Hematopoietic multipotent progenitor cell treated with erythropoietin and hydrocortisone succinate and interleukin-3 and kit ligand, for 4 days (in vitro differentiated cells): ENCODE data around the gene NALCN.

Experiments
- DNase-seq: peaks from one replicate; pipeline ENCODE4 v3.0.0-alpha.2; 2015

NALCN gene

GRCh38 chr13:101412076-101412475 lies 4.2 kb downstream of the NALCN start:
- no peak for DNase-seq

- no peak for DNase-seq
Measured at GRCh38 chr13:101408992-101409656, 7.2 kb downstream of the NALCN start.

- no peak for DNase-seq
Measured at GRCh38 chr13:101408154-101408553, 8.2 kb downstream of the NALCN start.

GRCh38 chr13:101406791-101407190 lies 9.5 kb downstream of the NALCN start:
- DNase-seq = no peak

- no peak for DNase-seq
Measured at GRCh38 chr13:101401196-101401595, 15.1 kb downstream of the NALCN start.

GRCh38 chr13:101399365-101399764 lies 16.9 kb downstream of the NALCN start:
- DNase-seq = no peak

GRCh38 chr13:101398920-101399319 lies 17.4 kb downstream of the NALCN start:
- no peak for DNase-seq

- DNase-seq = no peak
Measured at GRCh38 chr13:101398191-101398590, 18.1 kb downstream of the NALCN start.

- DNase-seq = no peak
Measured at GRCh38 chr13:101397742-101398141, 18.6 kb downstream of the NALCN start.

GRCh38 chr13:101394605-101395004 lies 21.7 kb downstream of the NALCN start:
- no peak for DNase-seq

GRCh38 chr13:101393140-101393539 lies 23.2 kb downstream of the NALCN start:
- no peak for DNase-seq

GRCh38 chr13:101390461-101390860 lies 25.8 kb downstream of the NALCN start:
- DNase-seq = no peak

GRCh38 chr13:101384929-101385328 lies 31.4 kb downstream of the NALCN start:
- no peak for DNase-seq

- no peak for DNase-seq
Measured at GRCh38 chr13:101383595-101383994, 32.7 kb downstream of the NALCN start.

- DNase-seq = no peak
Measured at GRCh38 chr13:101382701-101383100, 33.6 kb downstream of the NALCN start.

- DNase-seq = no peak
Measured at GRCh38 chr13:101382086-101382485, 34.2 kb downstream of the NALCN start.

- no peak for DNase-seq
Measured at GRCh38 chr13:101360525-101360924, 55.8 kb downstream of the NALCN start.

GRCh38 chr13:101354895-101355294 lies 61.4 kb downstream of the NALCN start:
- no peak for DNase-seq

- DNase-seq = no peak
Measured at GRCh38 chr13:101346942-101347728, 69.2 kb downstream of the NALCN start.

- no peak for DNase-seq
Measured at GRCh38 chr13:101346161-101346560, 70.1 kb downstream of the NALCN start.

GRCh38 chr13:101343128-101343787 lies 73.0 kb downstream of the NALCN start:
- no peak for DNase-seq

GRCh38 chr13:101341464-101341863 lies 74.8 kb downstream of the NALCN start:
- no peak for DNase-seq

- DNase-seq = no peak
Measured at GRCh38 chr13:101339202-101339601, 77.1 kb downstream of the NALCN start.

GRCh38 chr13:101332583-101332982 lies 83.7 kb downstream of the NALCN start:
- no peak for DNase-seq
